Activated CD4-positive, alpha-beta T cell treated with anti-CD3 and anti-CD28 coated beads, Interleukin-2, Interleukin-4, amounts not matched to agents 100 ng/mL and 50 ng/mL, durations not matched to agents 16 hours and 8 hours (primary cell): ENCODE data around the gene UBTF.
A peak's percentile ranks its signal among the peaks of the same experiment; 100 is the strongest.

Source experiments
- DNase-seq: peaks from one replicate; pipeline ENCODE4 v3.0.0-alpha.2; 2020; ENCODE audit warnings: low spot score

Gene UBTF

GRCh38 chr17:44197980-44198720 is 21.3 kb downstream of the UBTF start:
- DNase-seq = peak; percentile 71

- no peak for DNase-seq
Measured at GRCh38 chr17:44197107-44197506, 22.4 kb downstream of the UBTF start.

- DNase-seq = no peak
Measured at GRCh38 chr17:44193326-44194084, 26.0 kb downstream of the UBTF start.

- DNase-seq = no peak
Measured at GRCh38 chr17:44192750-44193149, 26.7 kb downstream of the UBTF start.

- DNase-seq = no peak
Measured at GRCh38 chr17:44191941-44192496, 27.5 kb downstream of the UBTF start.

GRCh38 chr17:44191369-44191768 is 28.1 kb downstream of the UBTF start:
- no peak for DNase-seq

GRCh38 chr17:44190481-44190880 is 29.0 kb downstream of the UBTF start:
- no peak for DNase-seq

GRCh38 chr17:44188576-44189403 is 30.7 kb downstream of the UBTF start:
- DNase-seq = no peak

GRCh38 chr17:44187131-44187899 is 32.2 kb downstream of the UBTF start:
- DNase-seq = no peak

- peak; percentile 100 for DNase-seq
Measured at GRCh38 chr17:44186307-44187130, 33.0 kb downstream of the UBTF start, which contains the start of gene TMUB2. Gene TMUB2, plus strand, starts transcription at chr17:44186972. Its CDS starts 737 bp downstream, at chr17:44187709.

- no peak for DNase-seq
Measured at GRCh38 chr17:44184212-44184810, 35.2 kb downstream of the UBTF start.

GRCh38 chr17:44183024-44183423 is 36.5 kb downstream of the UBTF start:
- DNase-seq = no peak

- no peak for DNase-seq
Measured at GRCh38 chr17:44178133-44178532, 41.3 kb downstream of the UBTF start.

GRCh38 chr17:44177640-44178039 is 41.8 kb downstream of the UBTF start:
- DNase-seq = no peak

- DNase-seq = no peak
Measured at GRCh38 chr17:44176671-44177501, 42.6 kb downstream of the UBTF start.

GRCh38 chr17:44176257-44176656 is 43.2 kb downstream of the UBTF start:
- DNase-seq = peak; percentile 21

GRCh38 chr17:44174427-44174826 is 45.0 kb downstream of the UBTF start:
- no peak for DNase-seq

GRCh38 chr17:44171931-44172455 is 47.5 kb downstream of the UBTF start:
- DNase-seq = no peak
